Glomerular visceral epithelial cell (primary cell): Measurements from ENCODE around the gene ACVR1C.
"Not testable (repeated sequence)": the region's sequence is repeated elsewhere in the genome, so short reads cannot be mapped to it uniquely, and the experiment has no call there.

Experiments used
- DNase-seq: peaks from one replicate; pipeline ENCODE4 v3.0.0-alpha.2; 2016; ENCODE audit errors: extremely low spot score

Gene ACVR1C

DNA sequence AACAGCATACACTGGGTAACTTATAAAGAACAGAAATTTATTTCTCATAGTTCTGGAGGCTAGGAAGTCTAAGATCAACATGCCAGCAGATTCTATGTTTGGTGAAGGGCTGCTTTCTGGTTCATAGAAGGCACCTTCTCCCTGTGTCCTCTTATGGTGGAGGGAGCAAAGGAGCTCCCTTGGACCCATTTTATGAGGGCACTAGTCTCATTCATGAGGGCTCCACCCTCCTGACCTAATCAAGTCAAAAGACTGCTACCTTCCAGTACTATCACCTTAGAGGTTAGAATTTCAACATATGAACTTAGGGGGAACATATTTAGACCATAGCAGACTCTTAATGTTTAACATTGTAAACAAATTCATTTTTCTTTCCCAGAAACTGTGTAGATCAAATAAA lies 54.5 kb downstream of the ACVR1C start:
- no peak for DNase-seq

GRCh38 chr2:157572725-157573124 lies 55.9 kb downstream of the ACVR1C start:
- DNase-seq, result peak; percentile 15

- DNase-seq, result not testable (repeated sequence)
These were observed 62.0 kb downstream of the ACVR1C start for GRCh38 chr2:157566623-157567022.

DNA sequence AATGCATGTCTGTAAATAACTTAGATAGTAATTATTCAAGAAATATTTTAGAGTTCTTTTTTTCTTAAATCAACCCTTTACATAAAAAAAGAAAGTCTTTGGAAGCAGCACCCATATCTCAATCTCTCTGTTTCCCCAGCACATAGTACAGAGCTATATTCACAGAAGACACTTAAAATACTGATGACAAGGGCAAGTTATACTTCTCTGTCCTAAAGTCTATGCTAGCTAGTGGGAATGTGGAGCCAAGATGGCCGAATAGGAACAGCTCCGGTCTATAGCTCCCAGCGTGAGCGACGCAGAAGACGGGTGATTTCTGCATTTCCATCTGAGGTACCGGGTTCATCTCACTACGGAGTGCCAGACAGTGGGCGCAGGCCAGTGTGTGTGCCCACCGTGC lies 62.6 kb downstream of the ACVR1C start:
- DNase-seq, result not testable (repeated sequence)

- DNase-seq, result no peak
These were observed 63.1 kb downstream of the ACVR1C start for GRCh38 chr2:157565550-157565949.

GRCh38 chr2:157559890-157560289 lies 68.8 kb downstream of the ACVR1C start:
- DNase-seq, result no peak

DNA sequence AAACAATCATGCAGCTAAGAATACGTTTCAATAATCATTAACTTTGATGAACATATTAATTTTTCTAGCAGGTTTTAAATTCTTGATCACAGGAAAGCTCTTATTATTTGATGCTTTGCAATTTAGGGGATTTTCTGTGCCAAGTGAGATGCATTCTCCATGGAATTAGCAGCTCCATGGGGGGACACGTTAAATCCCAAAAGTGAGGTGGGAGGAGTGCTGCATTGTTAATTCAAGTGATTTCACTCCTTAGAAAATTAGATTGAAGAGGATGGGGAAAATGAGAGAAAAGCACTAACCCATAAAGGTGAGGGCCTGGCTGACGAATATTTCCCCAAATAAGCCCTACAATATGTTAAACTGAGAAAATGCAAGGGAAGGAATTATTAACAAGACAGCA lies 69.2 kb downstream of the ACVR1C start:
- no peak for DNase-seq

DNA sequence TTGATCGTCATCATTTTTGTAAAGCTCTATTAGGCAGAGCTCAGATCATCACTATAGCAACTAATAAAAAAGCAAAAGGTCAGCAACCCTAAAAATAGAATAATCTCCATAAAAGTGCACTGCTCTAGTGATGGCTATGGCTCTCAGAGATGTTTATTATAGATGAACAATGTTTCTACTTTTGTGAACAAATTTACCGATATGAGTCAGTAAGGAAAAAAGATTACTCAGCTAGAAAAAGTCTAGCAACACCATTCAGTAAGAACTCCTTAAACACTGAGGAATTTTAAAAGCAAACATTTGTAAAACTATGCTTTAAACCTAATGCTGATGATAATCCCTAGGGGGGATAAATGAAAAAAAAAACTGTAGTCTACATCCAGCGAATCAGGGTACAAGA lies 69.6 kb downstream of the ACVR1C start:
- no peak for DNase-seq

DNA sequence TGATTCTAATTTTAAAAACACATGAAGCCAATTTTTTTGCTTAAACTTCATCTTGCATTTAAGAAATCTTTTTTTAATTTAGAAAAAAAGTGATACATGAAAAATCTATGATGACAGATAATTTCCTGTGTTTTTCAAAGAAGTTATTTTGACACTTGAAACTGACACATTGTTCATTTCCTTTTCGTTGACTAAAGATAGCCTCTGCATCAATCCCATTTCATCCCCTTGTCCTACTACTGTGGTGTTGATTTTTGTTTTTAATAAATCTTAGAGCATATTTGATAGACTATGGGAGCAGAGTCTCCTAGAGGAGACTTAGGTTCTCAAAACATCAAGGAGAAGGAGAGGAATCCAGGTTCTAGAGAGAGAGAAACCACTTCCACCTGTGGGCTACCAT lies 70.9 kb downstream of the ACVR1C start:
- no peak for DNase-seq

- no peak for DNase-seq
These were observed 88.6 kb downstream of the ACVR1C start for GRCh38 chr2:157540102-157540501.

GRCh38 chr2:157538064-157538463 lies 90.6 kb downstream of the ACVR1C start:
- no peak for DNase-seq

- DNase-seq, result no peak
These were observed 91.8 kb downstream of the ACVR1C start for GRCh38 chr2:157536815-157537214.

- no peak for DNase-seq
These were observed 99.5 kb downstream of the ACVR1C start for GRCh38 chr2:157528963-157529751.

DNA sequence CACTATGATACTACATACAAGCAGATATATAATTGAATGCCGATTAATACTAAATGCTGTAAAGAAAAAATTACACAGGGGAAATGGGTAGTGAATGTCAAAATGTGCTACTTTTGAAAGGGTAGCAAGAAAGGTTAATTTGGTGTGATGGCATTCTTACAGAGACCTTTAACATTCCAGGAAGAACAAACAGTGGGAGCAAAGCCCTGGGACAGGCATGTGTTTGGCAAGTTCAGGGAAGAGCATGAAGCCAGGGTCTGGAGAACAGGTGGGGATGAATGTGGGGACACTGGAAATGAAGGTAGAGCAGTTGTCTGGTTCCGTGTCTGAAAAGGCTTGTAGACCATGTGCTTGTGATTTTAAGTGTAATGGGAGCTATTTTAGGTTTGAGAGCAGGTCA lies 102.6 kb downstream of the ACVR1C start:
- no peak for DNase-seq

DNA sequence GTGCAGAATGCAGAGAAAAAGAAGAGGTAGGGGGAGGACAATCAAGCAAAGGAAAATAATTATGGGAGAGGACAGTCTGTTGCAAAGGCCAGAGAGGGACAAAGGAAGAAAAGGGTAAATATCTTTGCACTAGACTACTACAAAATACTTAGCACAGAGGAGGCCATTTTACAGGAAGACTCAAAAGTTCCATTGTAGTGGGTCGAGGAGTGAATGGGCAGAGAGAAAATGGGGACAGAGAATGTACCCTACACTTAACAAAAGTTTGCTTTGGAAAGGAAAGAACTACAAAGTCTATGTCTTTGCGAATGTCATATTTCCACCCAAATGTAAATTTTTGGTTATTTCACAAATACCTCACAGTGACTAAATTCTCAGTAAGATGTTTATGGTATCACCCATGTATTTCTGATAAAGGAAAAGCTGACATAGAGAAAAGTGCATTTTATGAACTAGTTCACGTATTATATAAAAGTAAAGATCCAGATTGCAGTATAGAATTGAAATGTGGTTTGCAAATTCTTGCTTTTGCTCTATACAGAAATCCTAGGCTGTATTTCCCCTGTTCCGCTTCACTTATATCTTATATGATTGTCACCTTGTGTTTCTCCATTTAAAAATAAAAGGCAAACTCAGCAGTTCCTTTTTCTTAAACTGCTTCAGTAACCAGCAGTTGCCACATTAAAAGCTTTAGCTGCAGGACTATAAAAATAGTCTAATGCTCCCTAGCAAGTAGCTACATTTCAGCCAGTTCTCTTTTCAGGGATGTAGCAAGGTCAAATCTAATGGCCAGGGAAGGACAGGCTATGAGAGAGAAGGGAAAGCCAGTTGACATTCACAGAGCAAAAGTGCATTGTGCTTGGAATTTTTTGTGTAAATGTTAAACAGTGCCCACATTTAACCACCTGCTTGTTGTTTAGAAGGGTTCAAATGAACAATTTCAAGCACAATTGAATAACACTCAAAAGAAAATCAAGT lies 105.1 kb downstream of the ACVR1C start:
- DNase-seq, result no peak

- DNase-seq, result not testable (repeated sequence)
These were observed 113.7 kb downstream of the ACVR1C start for GRCh38 chr2:157514966-157515365.

GRCh38 chr2:157509744-157510143 lies 118.9 kb downstream of the ACVR1C start:
- DNase-seq, result no peak

GRCh38 chr2:157508676-157509075 lies 120.0 kb downstream of the ACVR1C start:
- DNase-seq, result peak; percentile 11

- DNase-seq, result no peak
These were observed 122.1 kb downstream of the ACVR1C start for GRCh38 chr2:157506586-157506985.

GRCh38 chr2:157504623-157505022 lies 124.0 kb downstream of the ACVR1C start:
- DNase-seq, result no peak

DNA sequence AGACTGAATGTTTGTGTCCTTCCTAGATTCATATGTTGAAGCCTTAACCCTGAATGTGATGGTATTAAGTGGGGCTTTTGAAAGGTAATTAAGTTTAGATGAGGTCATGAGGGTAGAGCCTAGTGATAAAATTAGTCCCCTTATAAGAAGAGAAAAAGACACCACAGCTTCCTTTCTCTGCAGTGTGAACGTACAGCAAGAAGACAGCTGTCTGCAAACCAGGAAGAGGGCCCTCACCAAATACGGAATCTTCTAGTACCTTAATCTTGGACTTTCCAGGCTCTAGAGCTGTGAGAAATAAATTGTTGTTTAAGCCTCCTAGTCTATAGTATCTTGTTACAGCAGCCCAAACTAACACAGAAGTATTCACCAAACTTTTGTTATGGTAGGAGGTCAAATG lies 127.6 kb downstream of the ACVR1C start:
- DNase-seq, result no peak

DNA sequence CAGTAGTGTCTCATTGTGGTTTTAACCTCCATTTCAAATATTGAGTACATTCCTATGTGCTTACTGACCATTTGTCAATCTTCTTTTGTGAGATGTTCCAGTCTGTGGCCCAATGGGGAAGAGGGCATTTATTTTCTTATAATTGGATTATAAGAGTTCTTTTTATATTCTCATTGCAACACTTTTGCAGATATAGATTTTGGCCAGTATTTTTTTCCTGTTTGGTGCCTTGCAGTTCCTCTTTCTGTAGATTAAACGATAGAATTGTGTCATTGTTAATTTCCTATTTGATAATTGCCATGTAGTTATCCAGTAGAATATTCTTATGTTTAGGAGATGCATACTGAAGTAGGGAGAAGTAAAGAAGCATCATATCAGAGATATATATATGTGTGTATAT lies 128.3 kb downstream of the ACVR1C start:
- DNase-seq, result no peak

DNA sequence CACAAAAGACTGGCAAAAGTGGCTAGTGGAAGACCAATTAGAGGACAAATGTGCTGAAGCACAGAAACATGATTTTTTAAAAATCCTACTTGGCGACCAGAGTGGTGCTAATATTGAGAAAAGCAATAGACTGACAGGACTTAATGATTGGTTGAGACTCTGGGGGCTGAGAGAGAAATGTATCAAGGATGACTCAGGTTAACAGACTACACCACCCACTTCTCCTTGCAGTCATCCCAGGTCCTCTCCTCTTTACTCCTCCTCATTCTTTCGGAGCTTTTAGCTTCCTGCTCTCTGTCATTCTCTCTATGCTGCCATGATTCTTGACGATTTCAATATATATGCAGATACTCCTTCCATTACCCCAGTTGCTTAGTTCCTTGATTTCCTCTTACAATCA lies 130.2 kb downstream of the ACVR1C start:
- DNase-seq, result no peak
